Tracheal epithelial cell (primary cell): Measurements from ENCODE around the gene DDAH2. TPM values are rescaled to one million over a fixed set of nuclear protein-coding genes. Genes with fewer than 3 reads are reported as not detected.

Source experiments
- total RNA-seq: library from RNA; depleted of rRNA; stranded (reverse); fragments of >200 nt; gene quantifications from 2 replicates; pipeline ENCODE4 v1.2.1, GENCODE V29; 2014

Gene DDAH2, protein sequence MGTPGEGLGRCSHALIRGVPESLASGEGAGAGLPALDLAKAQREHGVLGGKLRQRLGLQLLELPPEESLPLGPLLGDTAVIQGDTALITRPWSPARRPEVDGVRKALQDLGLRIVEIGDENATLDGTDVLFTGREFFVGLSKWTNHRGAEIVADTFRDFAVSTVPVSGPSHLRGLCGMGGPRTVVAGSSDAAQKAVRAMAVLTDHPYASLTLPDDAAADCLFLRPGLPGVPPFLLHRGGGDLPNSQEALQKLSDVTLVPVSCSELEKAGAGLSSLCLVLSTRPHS
- 11.5 and 45.8 TPM in 2 replicates for total RNA-seq

DNA sequence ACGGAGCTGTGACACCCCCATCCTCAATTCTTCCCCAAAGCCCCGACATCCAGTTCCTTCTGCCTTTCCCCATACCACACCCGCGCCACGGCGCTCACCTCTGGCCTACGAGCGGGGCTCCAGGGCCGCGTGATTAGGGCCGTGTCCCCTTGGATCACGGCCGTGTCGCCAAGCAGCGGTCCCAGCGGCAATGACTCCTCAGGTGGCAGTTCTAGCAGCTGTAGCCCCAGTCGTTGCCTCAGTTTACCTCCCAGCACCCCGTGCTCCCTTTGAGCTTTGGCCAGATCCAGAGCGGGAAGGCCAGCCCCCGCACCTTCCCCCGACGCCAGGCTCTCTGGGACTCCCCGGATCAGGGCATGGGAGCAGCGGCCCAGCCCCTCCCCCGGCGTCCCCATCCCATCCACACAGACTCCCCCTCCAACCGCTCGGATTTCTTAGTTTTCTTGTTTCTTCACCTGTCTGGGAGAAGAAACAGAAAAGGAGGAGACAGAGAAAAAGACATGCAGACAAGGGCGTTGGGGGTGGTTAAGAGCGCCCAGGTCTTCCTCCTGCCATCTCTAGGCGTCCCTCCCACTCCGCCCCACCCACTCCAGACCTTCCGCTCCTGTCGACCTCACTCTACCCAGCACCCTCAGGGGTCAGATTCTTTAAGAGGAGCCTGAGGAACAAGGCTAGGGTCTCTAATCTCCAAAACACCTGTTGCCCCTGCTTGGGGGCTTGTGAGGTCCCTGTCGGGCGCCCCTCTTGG lies at the start of gene DDAH2:
Gene DDAH2, minus strand, starts transcription at position 533 of the 748 bp plus-strand sequence. Its CDS starts 138 bp downstream, at position 395.

DNA sequence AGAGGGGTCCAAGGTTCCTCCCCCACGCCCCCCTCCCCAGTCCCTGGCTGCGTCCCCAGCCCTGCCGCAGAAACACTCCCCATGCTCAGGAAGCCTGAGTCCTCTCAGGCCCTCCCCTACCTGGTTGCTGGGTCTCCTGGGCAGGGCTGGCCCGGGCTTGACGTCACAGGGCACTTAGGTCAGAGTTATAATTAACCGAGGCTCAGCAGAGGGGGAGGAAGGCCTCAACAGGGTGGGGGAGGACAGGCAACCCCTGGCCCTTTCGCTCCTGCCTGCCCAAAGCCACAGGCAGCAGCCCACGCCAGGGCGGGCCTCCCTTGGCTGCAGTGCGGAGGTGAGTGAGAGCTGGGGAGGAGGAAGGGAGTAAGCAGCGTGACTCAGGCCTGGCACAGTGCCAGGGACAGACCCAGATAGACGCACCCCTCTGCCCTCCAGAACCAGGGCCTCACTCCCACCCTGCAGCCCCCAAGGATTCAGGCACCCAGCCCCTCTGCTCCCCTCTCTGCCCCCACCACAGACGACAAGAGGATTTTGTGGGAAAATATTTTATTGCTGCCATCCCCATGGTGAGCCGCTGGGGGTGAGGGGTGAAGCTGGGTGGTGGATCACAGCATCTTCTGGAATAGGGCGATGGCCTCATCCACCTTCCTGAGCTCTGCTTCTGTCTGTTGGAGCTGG lies 48.0 kb upstream of the DDAH2 start, which contains the start of gene VWA7:
Gene VWA7, minus strand, starts transcription at position 340 of the 678 bp plus-strand sequence. CDS start 549 bp downstream, outside the sequence.

DNA sequence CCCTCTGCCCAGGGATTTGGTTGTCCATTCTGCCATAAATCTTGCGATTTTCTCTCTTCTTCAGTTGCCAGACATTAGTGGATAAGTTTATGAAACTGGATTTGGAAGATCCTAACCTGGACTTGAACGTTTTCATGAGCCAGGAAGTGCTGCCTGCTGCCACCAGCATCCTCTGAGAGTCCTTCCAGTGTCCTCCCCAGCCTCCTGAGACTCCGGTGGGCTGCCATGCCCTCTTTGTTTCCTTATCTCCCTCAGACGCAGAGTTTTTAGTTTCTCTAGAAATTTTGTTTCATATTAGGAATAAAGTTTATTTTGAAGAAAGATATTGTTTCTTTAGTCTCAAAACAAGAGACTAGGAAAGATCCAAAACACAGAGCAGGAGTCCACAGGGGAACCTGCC lies 33.3 kb upstream of the DDAH2 start, which contains the start of gene SAPCD1:
Gene SAPCD1, plus strand, starts transcription at position 301 of the 400 bp plus-strand sequence. CDS start 399 bp downstream, outside the sequence.

DNA sequence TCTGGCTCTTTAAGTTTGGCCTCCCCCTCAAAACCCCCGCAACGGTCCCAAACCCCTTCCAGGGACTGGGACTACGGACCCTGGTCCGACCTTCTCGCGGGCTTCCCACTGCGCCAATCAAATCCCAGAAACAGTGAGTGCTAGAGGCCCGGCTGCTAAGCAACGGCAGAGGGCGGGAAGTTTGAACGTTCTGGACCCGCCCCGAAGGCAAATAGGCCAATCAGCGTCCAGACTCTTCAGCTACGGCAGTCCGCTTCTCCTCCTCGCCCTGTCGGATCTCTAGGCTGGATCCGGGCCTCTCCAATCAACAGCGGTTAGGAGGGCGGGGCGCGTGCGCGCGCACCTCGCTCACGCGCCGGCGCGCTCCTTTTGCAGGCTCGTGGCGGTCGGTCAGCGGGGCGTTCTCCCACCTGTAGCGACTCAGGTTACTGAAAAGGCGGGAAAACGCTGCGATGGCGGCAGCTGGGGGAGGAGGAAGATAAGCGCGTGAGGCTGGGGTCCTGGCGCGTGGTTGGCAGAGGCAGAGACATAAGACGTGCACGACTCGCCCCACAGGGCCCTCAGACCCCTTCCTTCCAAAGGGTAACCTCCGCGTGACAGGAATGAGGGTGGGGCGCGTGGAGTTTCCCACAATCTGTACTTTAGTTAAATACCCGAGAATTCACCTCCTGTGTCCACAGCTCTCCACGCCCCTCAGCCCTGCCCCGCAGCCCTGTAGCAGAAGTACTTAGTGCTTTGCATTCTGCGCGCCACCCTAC lies 10.7 kb upstream of the DDAH2 start, which contains the start of gene MSH5:
Gene MSH5, plus strand, starts transcription at position 367 of the 758 bp plus-strand sequence. CDS start 462 bp downstream, outside the sequence.

DNA sequence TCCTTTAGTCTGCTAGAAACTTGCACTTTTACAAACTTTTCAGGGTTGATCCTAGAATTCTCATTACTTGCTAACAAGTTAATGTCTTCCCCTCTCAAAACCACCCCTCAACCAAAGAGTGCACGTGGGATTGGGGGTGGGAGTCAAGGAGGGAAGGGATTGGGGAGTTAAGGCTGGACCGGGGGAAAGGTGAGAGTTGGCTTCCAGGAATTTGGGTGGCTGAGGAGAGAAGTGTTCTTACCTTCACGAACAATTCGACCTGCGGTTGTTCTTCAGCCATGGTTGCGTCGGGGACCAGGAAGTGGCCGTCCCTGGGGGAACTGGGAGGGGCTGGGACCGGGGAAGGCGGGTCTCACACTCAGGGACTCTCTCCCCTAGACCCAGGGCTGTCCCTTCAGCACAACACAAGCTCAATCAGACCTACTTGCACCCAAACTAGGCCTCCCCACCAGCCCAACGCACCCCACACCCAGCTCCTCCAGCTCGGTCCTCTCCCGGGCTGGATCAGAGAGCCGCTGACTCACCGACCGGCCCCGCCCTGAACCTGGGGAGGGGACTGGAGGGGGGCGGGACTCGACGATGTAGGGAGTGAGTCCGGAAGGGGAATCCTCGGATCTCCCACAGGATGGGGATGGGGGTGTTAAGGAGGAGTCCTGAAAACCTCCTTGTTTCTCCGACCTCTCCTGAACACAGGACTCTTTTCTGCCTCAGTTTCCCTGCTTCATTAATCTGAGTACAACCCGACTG lies 7.1 kb upstream of the DDAH2 start, which contains the start of gene CLIC1:
Gene CLIC1, minus strand, starts transcription at position 510 of the 747 bp plus-strand sequence. Its CDS starts 230 bp downstream, at position 280.

DNA sequence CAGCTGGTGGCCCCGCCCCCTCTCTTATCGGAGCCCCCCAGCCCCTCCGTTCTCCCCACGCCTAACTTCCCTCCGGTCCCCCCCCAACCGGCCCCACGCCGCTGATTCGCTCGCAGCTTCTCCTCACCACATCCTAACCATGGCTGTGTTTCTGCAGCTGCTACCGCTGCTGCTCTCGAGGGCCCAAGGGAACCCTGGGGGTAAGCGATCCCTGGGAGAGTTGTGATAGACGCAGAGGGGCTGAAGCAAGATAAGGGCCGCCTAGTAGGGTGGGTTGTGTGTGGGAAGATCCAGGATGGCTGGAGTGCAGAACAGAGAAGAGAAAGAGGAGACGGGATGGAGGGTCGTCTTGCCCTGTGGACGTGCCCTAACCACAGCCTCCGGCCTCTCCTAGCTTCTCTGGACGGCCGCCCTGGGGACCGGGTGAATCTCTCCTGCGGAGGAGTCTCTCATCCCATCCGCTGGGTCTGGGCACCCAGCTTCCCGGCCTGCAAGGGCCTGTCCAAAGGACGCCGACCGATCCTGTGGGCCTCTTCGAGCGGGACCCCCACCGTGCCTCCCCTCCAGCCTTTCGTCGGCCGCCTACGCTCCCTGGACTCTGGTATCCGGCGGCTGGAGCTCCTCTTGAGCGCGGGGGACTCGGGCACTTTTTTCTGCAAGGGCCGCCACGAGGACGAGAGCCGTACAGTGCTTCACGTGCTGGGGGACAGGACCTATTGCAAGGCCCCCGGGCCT lies 5.7 kb downstream of the DDAH2 start, which contains the start of gene MPIG6B:
Gene MPIG6B, plus strand, starts transcription at position 129 of the 735 bp plus-strand sequence. Its CDS starts 11 bp downstream, at position 140.

DNA sequence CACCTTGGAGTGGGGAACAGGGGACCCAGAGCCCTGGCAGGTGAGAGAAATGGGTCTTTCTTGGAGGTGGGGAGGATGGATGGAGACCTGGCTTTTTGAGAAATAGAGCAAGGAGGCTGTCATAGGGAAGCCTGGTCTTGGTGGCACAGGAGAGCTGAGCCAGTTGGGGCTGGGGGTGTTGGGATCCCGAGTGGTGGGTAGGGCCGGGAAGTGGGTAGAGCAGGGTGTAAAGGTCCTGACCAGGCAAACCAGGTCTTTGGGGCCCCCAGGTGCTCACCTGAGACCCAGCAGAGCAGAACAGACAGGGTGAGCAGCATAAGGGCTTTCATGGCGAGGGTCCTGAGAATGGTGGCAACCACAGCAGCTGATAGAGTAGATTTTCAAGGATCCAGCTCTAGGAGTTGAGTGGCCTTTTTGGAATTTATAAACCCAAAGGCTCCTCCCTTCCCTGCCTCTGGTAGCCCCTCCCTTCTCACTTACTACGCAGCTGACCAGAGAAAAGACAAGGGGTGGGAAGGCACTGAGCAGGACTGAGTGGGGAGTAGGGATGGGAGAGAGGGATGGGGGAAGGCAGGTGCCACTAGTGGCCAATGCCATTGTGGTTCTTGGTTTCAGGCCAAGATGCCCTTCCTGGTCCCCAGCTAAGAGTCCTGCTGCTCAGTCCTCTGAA lies 7.6 kb downstream of the DDAH2 start, which contains the start of gene LY6G6C:
Gene LY6G6C, minus strand, starts transcription at position 396 of the 670 bp plus-strand sequence. Its CDS starts 67 bp downstream, at position 329.

DNA sequence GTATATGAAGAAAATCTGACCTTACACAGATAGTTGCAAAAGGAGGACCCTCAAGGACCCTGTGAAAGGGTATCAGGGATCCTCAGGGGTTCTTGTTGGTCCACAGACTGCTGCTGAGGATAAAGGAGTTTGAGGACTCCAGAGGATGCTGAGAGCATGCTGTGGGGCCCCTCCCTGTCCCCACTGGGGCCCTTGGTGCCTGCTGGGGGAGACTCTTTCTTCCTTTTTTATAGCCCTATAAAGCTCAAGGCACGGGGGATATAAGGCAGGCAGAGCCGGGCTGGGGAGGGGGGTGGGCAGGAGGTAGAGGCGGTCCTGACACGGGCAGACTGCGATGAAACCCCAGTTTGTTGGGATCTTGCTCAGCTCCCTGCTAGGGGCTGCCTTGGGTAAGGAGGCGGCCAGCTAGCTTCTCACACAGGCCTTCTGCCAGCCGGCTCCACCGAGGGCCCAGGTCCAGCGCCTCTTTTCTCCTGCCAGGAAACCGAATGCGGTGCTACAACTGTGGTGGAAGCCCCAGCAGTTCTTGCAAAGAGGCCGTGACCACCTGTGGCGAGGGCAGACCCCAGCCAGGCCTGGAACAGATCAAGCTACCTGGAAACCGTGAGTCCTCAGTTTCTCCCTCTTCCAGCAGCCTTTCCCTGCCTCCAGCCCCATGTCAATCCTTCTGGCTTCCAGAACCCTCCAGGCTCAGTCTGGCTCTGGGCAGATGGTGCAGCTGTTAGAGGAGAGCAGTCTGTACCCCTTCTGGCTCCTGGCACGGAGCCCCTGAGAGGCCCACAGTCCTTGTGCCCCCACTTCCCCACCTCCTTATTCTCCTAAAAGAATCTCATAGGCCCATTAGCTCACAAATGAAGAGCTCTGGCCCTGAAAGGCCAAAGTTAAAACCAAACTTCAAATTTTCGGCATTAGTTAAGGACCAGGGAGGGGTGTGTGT lies 13.8 kb downstream of the DDAH2 start, which contains the start of gene LY6G6D:
Gene LY6G6D, plus strand, starts transcription at position 327 of the 937 bp plus-strand sequence. Its CDS starts 8 bp downstream, at position 335.

DNA sequence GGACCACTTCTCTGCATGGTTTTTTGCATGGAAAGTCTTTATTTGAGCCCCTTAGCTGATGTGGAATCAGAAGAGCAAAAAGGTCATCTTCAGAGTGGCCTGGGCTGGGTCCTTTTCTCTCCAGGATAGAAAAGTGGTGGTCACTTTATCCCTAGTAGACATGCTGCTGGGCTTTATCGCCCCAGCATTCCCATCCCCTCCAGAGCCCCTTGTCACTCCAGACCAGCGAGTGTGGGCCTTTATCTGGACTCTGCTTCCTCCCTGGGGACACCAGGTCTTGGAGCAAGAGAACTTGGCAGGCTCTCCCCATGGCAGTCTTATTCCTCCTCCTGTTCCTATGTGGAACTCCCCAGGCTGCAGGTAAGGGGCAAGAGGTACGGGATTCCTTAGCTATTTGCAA lies 22.5 kb downstream of the DDAH2 start, which contains the start of gene LY6G6F:
Gene LY6G6F, plus strand, starts transcription at position 268 of the 400 bp plus-strand sequence. Its CDS starts 41 bp downstream, at position 309.

DNA sequence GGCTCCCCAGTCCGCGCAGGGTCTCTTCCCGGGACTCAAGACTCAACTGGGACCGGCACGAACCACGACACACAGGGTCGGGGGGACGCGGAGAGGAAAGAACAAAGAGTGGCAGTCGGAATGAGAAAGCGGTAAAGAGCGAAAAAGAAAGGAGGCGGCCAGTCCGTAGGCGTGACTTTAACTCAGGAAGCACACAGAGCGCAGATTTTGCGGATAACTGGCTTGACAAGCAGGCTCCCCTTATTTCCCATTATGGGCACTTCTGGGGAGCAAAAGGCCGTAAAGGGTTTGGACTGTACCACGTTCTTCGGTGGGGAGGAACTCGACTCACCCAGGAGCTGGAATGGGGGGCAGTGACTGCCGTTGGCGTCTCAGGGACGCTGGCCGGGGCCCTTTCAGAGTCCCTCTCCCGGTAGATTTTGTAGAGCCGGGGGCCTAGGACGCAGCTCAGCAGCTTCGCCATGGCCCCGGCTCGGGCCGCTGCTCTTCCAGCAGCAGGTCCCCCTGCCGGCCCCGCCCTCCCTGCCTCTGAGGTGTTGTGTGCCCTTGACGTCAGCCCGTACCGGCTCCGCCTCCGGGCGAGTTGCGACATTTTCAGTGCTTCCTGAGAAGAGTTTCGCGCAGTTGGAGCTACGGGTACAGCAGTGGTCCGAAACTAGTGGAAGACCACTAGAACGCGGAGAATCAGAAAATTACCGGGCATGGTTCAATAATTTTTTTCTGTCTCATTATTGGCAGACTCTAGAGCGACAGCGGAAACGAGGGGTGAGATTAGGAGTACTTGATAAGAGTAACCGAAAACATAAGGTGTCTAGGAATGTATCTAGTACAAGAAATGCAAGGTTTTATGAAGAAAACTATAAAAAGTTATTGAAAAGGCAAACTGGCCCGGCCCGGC lies 26.0 kb downstream of the DDAH2 start, which contains the start of gene ABHD16A:
Gene ABHD16A, minus strand, starts transcription at position 506 of the 898 bp plus-strand sequence. Its CDS starts 43 bp downstream, at position 463.

DNA sequence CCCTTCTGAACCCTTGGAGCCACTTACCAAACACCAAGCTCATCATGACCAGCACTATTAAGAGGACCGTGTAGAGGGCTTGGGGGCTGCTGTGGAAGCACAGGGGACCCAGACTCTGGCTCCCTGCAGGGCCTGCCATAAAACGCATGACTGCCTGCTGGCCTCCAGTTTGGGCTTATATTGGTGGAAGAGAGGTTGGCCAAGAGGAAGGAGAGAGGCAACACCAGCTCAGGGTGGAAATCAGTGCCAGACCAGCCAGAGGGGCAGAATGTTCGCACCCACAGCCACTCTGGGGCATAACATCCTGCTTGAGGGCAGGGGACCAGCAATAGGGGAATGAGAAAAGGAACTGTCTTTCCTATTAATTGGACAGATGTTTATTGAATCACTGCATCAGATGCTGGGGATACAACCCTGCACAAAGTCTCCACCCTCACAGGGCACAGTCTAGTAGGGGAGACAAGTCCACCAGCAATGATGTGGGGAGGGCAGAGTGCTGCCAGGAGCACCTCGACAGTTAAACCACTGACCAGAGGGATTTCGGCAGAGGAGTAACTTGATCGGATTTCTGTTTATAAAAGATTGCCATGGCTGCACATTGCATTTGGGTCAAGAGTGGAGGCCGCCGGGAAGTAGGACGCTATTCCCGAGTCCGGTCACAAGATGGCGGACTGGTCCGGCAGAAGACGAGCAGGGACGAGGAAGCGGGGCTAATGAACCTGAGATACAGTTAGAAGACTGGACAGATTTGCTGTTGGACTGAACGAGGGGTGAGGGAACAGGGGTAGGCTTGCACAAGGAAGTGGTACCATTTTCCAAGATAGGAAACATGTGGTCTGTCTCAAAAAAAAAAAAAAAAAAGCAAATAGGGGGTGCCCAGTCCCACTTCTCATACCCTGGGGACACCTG lies 48.6 kb downstream of the DDAH2 start, which contains the start of gene LY6G5C:
Gene LY6G5C, minus strand, starts transcription at position 842 of the 909 bp plus-strand sequence. Its CDS starts 694 bp downstream, at position 148.

